ENCODE results near the gene NPAS4.
"Not testable (repeated sequence)": the region's sequence is repeated elsewhere in the genome, so short reads cannot be mapped to it uniquely, and the experiment has no call there.

Gene NPAS4

GRCh38 chr11:66454247-66454646, 33.4 kb downstream of the NPAS4 start:
- no peak for DNase-seq (ENCODE audit: low read depth, low spot score)

- DNase-seq (ENCODE audit: low read depth, low spot score), result no peak
Measured at GRCh38 chr11:66454828-66455227, 34.0 kb downstream of the NPAS4 start.

GRCh38 chr11:66457826-66458225, 37.0 kb downstream of the NPAS4 start:
- DNase-seq (ENCODE audit: low read depth, low spot score), result no peak

- DNase-seq (ENCODE audit: low read depth, low spot score), result no peak
Measured at GRCh38 chr11:66459138-66459778, 38.4 kb downstream of the NPAS4 start.

GRCh38 chr11:66462010-66462409, 41.2 kb downstream of the NPAS4 start:
- no peak for DNase-seq (ENCODE audit: low read depth, low spot score)

GRCh38 chr11:66462911-66463310, 42.1 kb downstream of the NPAS4 start:
- DNase-seq (ENCODE audit: low read depth, low spot score), result no peak

- DNase-seq (ENCODE audit: low read depth, low spot score), result not testable (repeated sequence)
Measured at GRCh38 chr11:66464116-66464515, 43.3 kb downstream of the NPAS4 start.

- no peak for DNase-seq (ENCODE audit: low read depth, low spot score)
Measured at GRCh38 chr11:66464916-66465315, 44.1 kb downstream of the NPAS4 start.

GRCh38 chr11:66465373-66466224, 44.8 kb downstream of the NPAS4 start:
- no peak for DNase-seq (ENCODE audit: low read depth, low spot score)

- DNase-seq (ENCODE audit: low read depth, low spot score), result peak; percentile 87
Measured at GRCh38 chr11:66466225-66467033, 45.6 kb downstream of the NPAS4 start, which contains the start of gene PELI3. Gene PELI3 (plus strand): TSS chr11:66466905. CDS start chr11:66468129, 1,224 bp downstream.

- DNase-seq (ENCODE audit: low read depth, low spot score), result no peak
Measured at GRCh38 chr11:66467034-66467659, 46.3 kb downstream of the NPAS4 start.

- DNase-seq (ENCODE audit: low read depth, low spot score), result no peak
Measured at GRCh38 chr11:66467756-66468155, 46.9 kb downstream of the NPAS4 start.

GRCh38 chr11:66468691-66469090, 47.9 kb downstream of the NPAS4 start:
- no peak for DNase-seq (ENCODE audit: low read depth, low spot score)

GRCh38 chr11:66469441-66469840, 48.6 kb downstream of the NPAS4 start:
- no peak for DNase-seq (ENCODE audit: low read depth, low spot score)

- no peak for DNase-seq (ENCODE audit: low read depth, low spot score)
Measured at GRCh38 chr11:66470015-66470414, 49.2 kb downstream of the NPAS4 start.

GRCh38 chr11:66471142-66471541, 50.3 kb downstream of the NPAS4 start:
- no peak for DNase-seq (ENCODE audit: low read depth, low spot score)

GRCh38 chr11:66472054-66472453, 51.2 kb downstream of the NPAS4 start:
- no peak for DNase-seq (ENCODE audit: low read depth, low spot score)

- DNase-seq (ENCODE audit: low read depth, low spot score), result no peak
Measured at GRCh38 chr11:66473167-66473566, 52.3 kb downstream of the NPAS4 start.

GRCh38 chr11:66473608-66474515, 53.0 kb downstream of the NPAS4 start:
- DNase-seq (ENCODE audit: low read depth, low spot score), result no peak

- DNase-seq (ENCODE audit: low read depth, low spot score), result no peak
Measured at GRCh38 chr11:66475349-66476172, 54.7 kb downstream of the NPAS4 start.

All from activated naive CD8-positive, alpha-beta T cell treated with anti-CD3 and anti-CD28 coated beads, Interleukin-2, amount 50 U/mL, for 16 hours (primary cell).